K562 (cell line): ENCODE results near the gene TMEM101. TPM values are rescaled to one million over a fixed set of nuclear protein-coding genes. Genes with fewer than 3 reads are reported as not detected.
A peak's percentile ranks its signal among the peaks of the same experiment; 100 is the strongest.

Experiments
- ATAC-seq: fragments of 200-7000 bp; cut with Tn5 transposase; 3 replicates; pipeline ENCODE4 v1.9.1; 2020; ENCODE audit warnings: moderate library complexity
- BruUV-seq: library from RNA; stranded (reverse); fragments of 400-500 nt; replicated peaks from 2 replicates; lab custom pipeline; 2021; lab: Mats Ljungman, UMichigan
- CTCF ChIA-PET: fragments of 300-600 bp; formaldehyde crosslinking; extraction: SDS; loops from one replicate; lab custom pipeline; 2021; ENCODE audit warnings: low intra/inter-chr PET ratio; lab: Yijun Ruan, JAX
- POLR2A ChIA-PET: fragments of 300-600, 350-650 bp; sonication (Branson Sonifier 250); formaldehyde crosslinking; extraction: SDS; loops from one replicate; lab custom pipeline; 2021; ENCODE audit warnings: antibody characterized with exemption, inconsistent platforms; lab: Yijun Ruan, JAX
- DNase-seq, 4 experiments: peaks; one replicate each; pipeline versions ENCODE4 v3.0.0 to v3.0.0-alpha.2; 2011 to 2018; ENCODE audit warnings: low spot score in 3 of 4, mixed read lengths in 3 of 4; ENCODE audit errors: extremely low read depth in 1 of 4
- FAIRE-seq: peaks from 2 replicates; lab custom pipeline; 2011; peaks lifted over from hg19 to GRCh38; lab: Jason Lieb, UNC
- H2AFZ ChIP-seq: 2 replicates; pipeline ENCODE4 v1.6.0; 2011; ENCODE audit warnings: low read depth, low read length, control low read depth, inconsistent platforms
- H3K27ac ChIP-seq: fragments of 200-600 bp; 3 replicates; pipeline ENCODE4 v1.8.0; 2011; ENCODE audit warnings: low read depth, mild to moderate bottlenecking, control low read depth, inconsistent platforms, low read length, moderate library complexity, mixed read lengths; ENCODE audit errors: extremely low read depth
- H3K27me3 ChIP-seq, 2 experiments: fragments of 300-600 bp in 1 of 2; 2 replicates in 1 of 2; 3 replicates in 1 of 2; pipeline versions ENCODE4 v1.6.0 to v1.8.0; 2011; ENCODE audit warnings: inconsistent platforms in 2 of 2, low read length in 2 of 2, mild to moderate bottlenecking in 1 of 2, mixed read lengths in 1 of 2, moderate library complexity in 1 of 2; ENCODE audit not compliant: control insufficient read depth in 2 of 2, insufficient read depth in 2 of 2
- H3K36me3 ChIP-seq: fragments of 300-600 bp; 3 replicates; pipeline ENCODE4 v1.8.0; 2011; ENCODE audit warnings: mild to moderate bottlenecking, low read length, inconsistent platforms; ENCODE audit not compliant: control insufficient read depth, insufficient read depth
- H3K4me1 ChIP-seq, 2 experiments: fragments of 200-600 bp in 1 of 2; replicated peaks in 1 of 2; 2 replicates in 1 of 2; 3 replicates in 1 of 2; pipeline versions ENCODE4 v1.5.1 to v1.8.0; 2011; ENCODE audit warnings: inconsistent platforms in 2 of 2, low read length in 2 of 2, mild to moderate bottlenecking in 1 of 2, mixed read lengths in 1 of 2, moderate library complexity in 1 of 2; ENCODE audit not compliant: control insufficient read depth in 2 of 2, insufficient read depth in 2 of 2
- H3K4me2 ChIP-seq: 2 replicates; pipeline ENCODE4 v1.6.1; 2011; ENCODE audit warnings: low read length, control low read depth, inconsistent platforms, mixed read lengths; ENCODE audit not compliant: insufficient read depth
- H3K4me3 ChIP-seq: fragments of 200-600 bp; sonication (generic), shearing (Covaris generic); 2 replicates; pipeline ENCODE4 v1.5.1; 2016; ENCODE audit warnings: control low read depth, inconsistent platforms
- H3K79me2 ChIP-seq: fragments of 200-600 bp; 3 replicates; pipeline ENCODE4 v1.8.0; 2011; ENCODE audit warnings: low read length, inconsistent platforms; ENCODE audit not compliant: control insufficient read depth, insufficient read depth
- H3K9ac ChIP-seq, 2 experiments: 2 replicates each; pipeline versions ENCODE4 v1.6.0 to v1.6.1; 2011; ENCODE audit warnings: low read depth in 2 of 2, low read length in 2 of 2, control low read depth in 1 of 2, inconsistent platforms in 1 of 2, mild to moderate bottlenecking in 1 of 2, mixed read lengths in 1 of 2; ENCODE audit not compliant: insufficient read depth in 1 of 2
- H3K9me1 ChIP-seq: one replicate; pipeline ENCODE4 v1.6.0; 2011; ENCODE audit warnings: inconsistent platforms, mild to moderate bottlenecking, low read length, moderate library complexity; ENCODE audit not compliant: control insufficient read depth, insufficient read depth
- H3K9me3 ChIP-seq: replicated peaks from 2 replicates; pipeline ENCODE4 v1.5.1; 2011; ENCODE audit warnings: low read depth, low read length, inconsistent platforms; ENCODE audit not compliant: control insufficient read depth, insufficient read depth
- H4K20me1 ChIP-seq: replicated peaks from 2 replicates; pipeline ENCODE4 v1.6.1; 2011; ENCODE audit warnings: low read length, inconsistent platforms, mixed read lengths; ENCODE audit not compliant: control insufficient read depth, insufficient read depth
- CBFA2T2 ChIP-seq: fragments of 450-650 bp; conservative IDR thresholded peaks from 2 replicates; pipeline ENCODE4 v1.6.1; 2017; ENCODE audit warnings: mild to moderate bottlenecking
- CHAMP1 ChIP-seq: fragments of 450-650 bp; IDR thresholded peaks from 2 replicates; pipeline ENCODE4 v1.6.1; 2016; ENCODE audit warnings: mild to moderate bottlenecking
- DACH1 ChIP-seq: fragments of 450-650 bp; IDR thresholded peaks from 2 replicates; pipeline ENCODE4 v1.6.1; 2018; ENCODE audit not compliant: partially characterized antibody
- EZH2 ChIP-seq: IDR thresholded peaks from 2 replicates; pipeline ENCODE4 v1.6.1; 2012; ENCODE audit warnings: low read depth, mild to moderate bottlenecking, inconsistent platforms, low read length, borderline replicate concordance
- FIP1L1 ChIP-seq: fragments of 200-400 bp; formaldehyde crosslinking; IDR thresholded peaks from 2 replicates; pipeline ENCODE4 v1.6.1; 2018; ENCODE audit warnings: mild to moderate bottlenecking, low read depth, low read length; ENCODE audit not compliant: poor library complexity, severe bottlenecking
- GTF2E2 ChIP-seq: fragments of 200-800 bp; sonication (Bioruptor generic); IDR thresholded peaks from 2 replicates; pipeline ENCODE4 v1.6.1; 2016; ENCODE audit warnings: missing genetic modification characterization, missing compliant biosample characterization
- MAZ ChIP-seq, 2 experiments: fragments of 450-650 bp in 1 of 2; sonication (generic) in 1 of 2; formaldehyde crosslinking; IDR thresholded peaks in 1 of 2; conservative IDR thresholded peaks in 1 of 2; 2 replicates each; pipeline versions ENCODE4 v1.4.0 to v1.5.0; 2020; ENCODE audit warnings: mild to moderate bottlenecking in 1 of 2, missing genetic modification reagents in 1 of 2
- MITF ChIP-seq: IDR thresholded peaks from 2 replicates; pipeline ENCODE4 v1.6.1; 2014; ENCODE audit warnings: antibody characterized with exemption
- MTF1 ChIP-seq: fragments of 250-450 bp; sonication (Bioruptor Pico); IDR thresholded peaks from 2 replicates; pipeline ENCODE4 v1.9.0; 2021; ENCODE audit warnings: moderate library complexity, mild to moderate bottlenecking, inconsistent platforms, borderline replicate concordance
- MXD1 ChIP-seq: fragments of 250-450 bp; sonication (Bioruptor Pico); IDR thresholded peaks from 2 replicates; pipeline ENCODE4 v1.8.0; 2021; ENCODE audit warnings: borderline replicate concordance, mild to moderate bottlenecking, moderate library complexity; ENCODE audit not compliant: poor library complexity, severe bottlenecking
- NRF1 ChIP-seq, 2 experiments: fragments of 450-650 bp; IDR thresholded peaks in 1 of 2; conservative IDR thresholded peaks in 1 of 2; 2 replicates each; pipeline ENCODE4 v1.6.1; 2014; ENCODE audit warnings: mild to moderate bottlenecking in 2 of 2
- PHB ChIP-seq: fragments of 250-450 bp; sonication (Bioruptor Pico); IDR thresholded peaks from 2 replicates; pipeline ENCODE4 v1.5.0; 2021
- PHF8 ChIP-seq: fragments of 200-600 bp; sonication (generic); IDR thresholded peaks from 2 replicates; pipeline ENCODE4 v1.6.1; 2012; ENCODE audit warnings: mixed run types, mild to moderate bottlenecking, inconsistent platforms, low read length, moderate library complexity, borderline replicate concordance
- RBM39 ChIP-seq: fragments of 200-400 bp; formaldehyde crosslinking; optimal IDR thresholded peaks from 2 replicates; pipeline ENCODE3; 2018; ENCODE audit warnings: low read depth, low read length
- ZNF121 ChIP-seq: sonication (generic); formaldehyde crosslinking; conservative IDR thresholded peaks from 2 replicates; pipeline ENCODE4 v1.8.0; 2022; ENCODE audit warnings: missing genetic modification reagents
- ZNF408 ChIP-seq: fragments of 250-450 bp; sonication (Bioruptor Pico); IDR thresholded peaks from 2 replicates; pipeline ENCODE4 v1.4.0; 2020; ENCODE audit warnings: low read depth, mild to moderate bottlenecking, moderate library complexity
- ZNF79 ChIP-seq: fragments of 250-450 bp; sonication (Bioruptor Pico); IDR thresholded peaks from 2 replicates; pipeline ENCODE4 v1.4.0; 2020; ENCODE audit warnings: low read depth, mild to moderate bottlenecking, moderate library complexity
- WGBS: fragments of 100-300 bp; shearing (Covaris generic); methylation state at CpG from one replicate; pipeline ENCODE4 v1.1.6; 2016; ENCODE audit warnings: low coverage, mixed read lengths; ENCODE audit not compliant: insufficient coverage; ENCODE audit errors: missing lambda C conversion rate; 5-methylcytosine and 5-hydroxymethylcytosine counted together
- in situ Hi-C: fragments of 300-500 bp; cut with MboI; formaldehyde crosslinking; loops from 4 replicates; pipeline ENCODE4 v1.15.0; 2018; ENCODE audit warnings: inconsistent platforms, mixed read lengths
- intact Hi-C: fragments of 100-400 bp; cut with micrococcal nuclease; formaldehyde crosslinking; loops from 2 replicates; pipeline ENCODE4 v1.14.2; 2022
- polyA plus RNA-seq, 8 experiments: library from polyadenylated mRNA; depleted of rRNA in 4 of 8; stranded (reverse) in 5 of 8; unstranded in 3 of 8; fragments of >200 nt; fragmentation: Nextera tagmentation in 2 of 8; fragmentation: Illumina TruSeq in 1 of 8; extraction: Ambion mirVana in 2 of 8; extraction: Trizol in 1 of 8; gene quantifications; 2 replicates each; pipeline versions ENCODE4 v1.2.1 to v1.2.3, GENCODE V29; 2011 to 2014; ENCODE audit warnings: inconsistent platforms in 1 of 8, missing spikeins in 1 of 8
- total RNA-seq, 7 experiments: library from RNA; depleted of rRNA in 6 of 7; stranded (reverse); fragments of >200 nt in 6 of 7; fragmentation: Illumina TruSeq in 2 of 7; extraction: Trizol in 2 of 7; gene quantifications; 2 replicates each; pipeline versions ENCODE4 v1.2.1 to v1.2.3, GENCODE V29; 2011 to 2021; ENCODE audit warnings: low replicate concordance in 1 of 7

The TMEM101 gene
- total and polyA plus RNA-seq, 9 of the 15 experiments (the other 6 are each of a cell fraction or from before 2014, with no cell fraction given), result 21.2 to 110 (median 37.8) TPM

- Histone ChIP-seq H3K9me3 (no peaks in the 10 kb centered on the region), H4K20me1 (peaks cover 11% of the 10 kb centered on the region; the same call in 1 of the 2 replicates), H3K36me3 (peaks cover 11% of the 10 kb centered on the region; the same call in 1 of the 3 replicates), H3K79me2 (no peaks in the 10 kb centered on the region), H3K4me2 (peak overlapping the region; percentile 79), H3K27ac (peak overlapping the region; percentile 64; the same call in 1 of the 3 replicates), H2AFZ (peak overlapping the region; percentile 91), H3K4me1 (peaks cover 9 to 37% of the 10 kb centered on the region in 2 experiments), H3K4me3 (peak overlapping the region; percentile 33), H3K9me1 (no peaks in the 10 kb centered on the region), H3K27me3 (no peaks in the 10 kb centered on the region), H3K9ac (peak overlapping the region; percentile 35 to 90; a peak in 3 of 4 replicates)
- CTCF ChIA-PET, result interaction anchor here (0.6 kb wide), 1 partner anchor 48 kb away, joined by 3 read pairs; no protein-coding TSS in a partner anchor
- POLR2A ChIA-PET, result interaction anchor here (1.0 to 1.6 kb wide), 5 partner anchors 8 to 20 kb away, joined by 3 to 5 read pairs (median 3); no protein-coding TSS in a partner anchor
- BruUV-seq, result no TSS peak
- DNase-seq, result peak; percentile 99 to 100 (median 100)
- FAIRE-seq, result peak; percentile 95
- WGBS, result 2% methylated on average over 23 of the region's 40 CpGs
- ATAC-seq, result peak; percentile 94
- in situ Hi-C loops, result no loop called here
- intact Hi-C loops, result no loop called here
- no peak for TF ChIP-seq FIP1L1
- TF ChIP-seq ZNF408 (CRISPR knock-in tag), result no peak
- TF ChIP-seq ZNF79 (CRISPR knock-in tag), result no peak
- peak in 1 of 2 experiments; percentile 13; a peak in 2 of 4 replicates for TF ChIP-seq MAZ (CRISPR knock-in tag; conservative IDR thresholded peaks at IDR 0.05 in 1 of 2, IDR thresholded peaks at IDR 0.05 in 1 of 2)
- TF ChIP-seq PHF8, result peak; percentile 41; the same call in 1 of the 2 replicates
- no peak for TF ChIP-seq ZNF121 (CRISPR knock-in tag)
- peak; percentile 76 for TF ChIP-seq DACH1
- TF ChIP-seq CBFA2T2, result no peak
- TF ChIP-seq MXD1 (CRISPR knock-in tag), result no peak
- TF ChIP-seq MITF, result no peak
- no peak for TF ChIP-seq MTF1
- TF ChIP-seq GTF2E2, result no peak
- no peak for TF ChIP-seq PHB
- TF ChIP-seq CHAMP1, result no peak
- TF ChIP-seq NRF1 (conservative IDR thresholded peaks at IDR 0.05 in 1 of 2, IDR thresholded peaks at IDR 0.05 in 1 of 2), result peak; percentile 20 to 29; a peak in 3 of 4 replicates
- no peak for TF ChIP-seq RBM39
- TF ChIP-seq EZH2, result no peak
Observed at GRCh38 chr17:44006598-44007345, 8.0 kb downstream of the TMEM101 start.
